ENCODE results near the gene TEX51.

GRCh38 chr2:126899616-126900185 lies 1.0 kb downstream of the TEX51 start:
- TF ChIP-seq CTCF (conservative IDR thresholded peaks at IDR 0.05 in 1 of 2, IDR thresholded peaks at IDR 0.05 in 1 of 2; ENCODE audit: low read depth in 1 of 2, low read length in 2 of 2): no peak
- TF ChIP-seq EZH2 (IDR thresholded peaks at IDR 0.05; ENCODE audit: low read length, missing control alignments): no peak
